Cardiac septum (tissue), 1 donor: ENCODE measurements around the gene C12orf50. TPM values are rescaled to one million over a fixed set of nuclear protein-coding genes. Genes with fewer than 3 reads are reported as not detected.
"Not testable (repeated sequence)": the region's sequence is repeated elsewhere in the genome, so short reads cannot be mapped to it uniquely, and the experiment has no call there.

Experiments used
- DNase-seq: peaks from one replicate; pipeline ENCODE4 v3.0.0-alpha.2; 2020; ENCODE audit warnings: low spot score
- intact Hi-C: fragments of 100-400 bp; cut with DNase I; formaldehyde crosslinking; loops from one replicate; pipeline ENCODE4 v1.14.0; 2022
- total RNA-seq: library from RNA; stranded (reverse); fragmentation: NEBNext Ultra II Directional; extraction: Animal tissue kit (Norgen Biotek cat#: 25700); gene quantifications from one replicate; pipeline ENCODE4 v1.2.1, GENCODE V29; 2021
- donor health status: DM: no; HTN: no; CAD: no.

Gene C12orf50
- total RNA-seq, 1 donor from 2014 or later = 0.05 TPM

- DNase-seq = no peak
- intact Hi-C loops = no loop called here
Observed at GRCh38 chr12:87995581-87996178, 33.5 kb downstream of the C12orf50 start.

- intact Hi-C loops = no loop called here
- no peak for DNase-seq
Observed at GRCh38 chr12:87991483-87991882, 37.7 kb downstream of the C12orf50 start.

GRCh38 chr12:87988534-87988933 is 40.7 kb downstream of the C12orf50 start:
- intact Hi-C loops = no loop called here
- DNase-seq = no peak

GRCh38 chr12:87985069-87985675 is 44.0 kb downstream of the C12orf50 start:
- intact Hi-C loops = no loop called here
- no peak for DNase-seq

- intact Hi-C loops = no loop called here
Observed at GRCh38 chr12:87982208-87982607, 47.0 kb downstream of the C12orf50 start.

GRCh38 chr12:87981495-87981894 is 47.7 kb downstream of the C12orf50 start:
- no peak for DNase-seq
- intact Hi-C loops = no loop called here

More at GRCh38 chr12:87982208-87982607, 47.0 kb downstream of the C12orf50 start:
- no peak for DNase-seq

GRCh38 chr12:87975879-87976278 is 53.3 kb downstream of the C12orf50 start:
- intact Hi-C loops = no loop called here
- DNase-seq = no peak

- no peak for DNase-seq
- intact Hi-C loops = no loop called here
Observed at GRCh38 chr12:87967871-87968270, 61.3 kb downstream of the C12orf50 start.

GRCh38 chr12:87960566-87960965 is 68.6 kb downstream of the C12orf50 start:
- DNase-seq = no peak
- intact Hi-C loops = no loop called here

- intact Hi-C loops, DNase-seq: not testable (repeated sequence)
Observed at GRCh38 chr12:87954028-87954427, 75.2 kb downstream of the C12orf50 start.

- DNase-seq = no peak
- intact Hi-C loops = no loop called here
Observed at GRCh38 chr12:87953256-87953860, 75.8 kb downstream of the C12orf50 start.

- no peak for DNase-seq
- intact Hi-C loops = no loop called here
Observed at GRCh38 chr12:87952850-87953249, 76.4 kb downstream of the C12orf50 start.

GRCh38 chr12:87952223-87952622 is 77.0 kb downstream of the C12orf50 start:
- no peak for DNase-seq
- intact Hi-C loops = no loop called here

- DNase-seq = no peak
- intact Hi-C loops = no loop called here
Observed at GRCh38 chr12:87943762-87944161, 85.4 kb downstream of the C12orf50 start.

- intact Hi-C loops = no loop called here
- DNase-seq = no peak
Observed at GRCh38 chr12:87943023-87943422, 86.2 kb downstream of the C12orf50 start.

GRCh38 chr12:87939182-87939581 is 90.0 kb downstream of the C12orf50 start:
- DNase-seq = no peak
- intact Hi-C loops = no loop called here

GRCh38 chr12:87935216-87935615 is 94.0 kb downstream of the C12orf50 start:
- intact Hi-C loops = no loop called here
- no peak for DNase-seq

GRCh38 chr12:87933991-87934390 is 95.2 kb downstream of the C12orf50 start:
- intact Hi-C loops = no loop called here
- no peak for DNase-seq

- DNase-seq = no peak
Observed at GRCh38 chr12:87931812-87932211, 97.4 kb downstream of the C12orf50 start.

GRCh38 chr12:87930627-87931026 is 98.6 kb downstream of the C12orf50 start:
- intact Hi-C loops = no loop called here
- no peak for DNase-seq

More at GRCh38 chr12:87931812-87932211, 97.4 kb downstream of the C12orf50 start:
- intact Hi-C loops = no loop called here
